ENCODE data around the gene IQCK.
"Not testable (repeated sequence)": the region's sequence is repeated elsewhere in the genome, so short reads cannot be mapped to it uniquely, and the experiment has no call there.

IQCK gene

DNA sequence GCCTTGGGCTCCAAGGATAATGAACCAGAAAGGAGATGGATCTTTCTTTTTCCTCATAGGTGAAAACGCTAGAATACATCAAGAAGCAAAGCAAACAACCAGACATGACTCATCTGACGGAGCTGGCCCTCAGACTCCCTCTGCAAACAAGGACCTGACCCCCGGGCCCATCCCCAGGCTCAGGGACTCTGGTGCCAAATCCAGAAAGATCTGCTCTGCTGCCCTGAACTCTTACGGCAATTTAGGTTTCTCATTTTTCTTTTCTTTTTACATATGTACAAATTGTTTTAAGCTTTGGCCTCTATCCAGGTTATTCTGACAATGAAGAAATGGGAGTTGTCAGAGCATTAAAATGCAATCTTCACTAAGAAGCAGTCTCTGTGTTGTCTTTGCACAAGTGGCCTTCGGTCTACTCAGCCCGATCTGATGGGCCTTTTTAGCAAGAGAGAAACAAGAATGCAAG, 17.7 kb upstream of the IQCK start:
- no peak for DNase-seq

DNA sequence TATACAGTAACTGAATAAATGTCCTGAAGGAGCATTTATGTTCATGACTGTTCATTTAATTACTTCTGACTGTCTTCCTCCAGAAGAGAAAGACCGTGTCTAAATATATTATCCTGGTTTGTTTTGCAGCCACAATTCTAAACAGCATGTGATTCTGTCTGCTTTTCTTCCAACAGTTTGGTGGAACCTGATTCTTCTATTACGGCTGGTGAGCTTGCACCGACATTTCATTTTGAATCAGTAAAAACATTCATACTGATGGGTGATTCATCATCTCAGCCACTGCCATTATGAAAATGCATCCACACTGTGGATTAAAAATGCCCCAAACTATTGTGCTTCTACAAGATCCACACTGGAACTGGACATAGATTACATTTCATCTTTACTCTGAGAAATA, 17.0 kb upstream of the IQCK start:
- no peak for DNase-seq

GRCh38 chr16:19703172-19703889, 14.7 kb upstream of the IQCK start:
- DNase-seq: no peak

DNA sequence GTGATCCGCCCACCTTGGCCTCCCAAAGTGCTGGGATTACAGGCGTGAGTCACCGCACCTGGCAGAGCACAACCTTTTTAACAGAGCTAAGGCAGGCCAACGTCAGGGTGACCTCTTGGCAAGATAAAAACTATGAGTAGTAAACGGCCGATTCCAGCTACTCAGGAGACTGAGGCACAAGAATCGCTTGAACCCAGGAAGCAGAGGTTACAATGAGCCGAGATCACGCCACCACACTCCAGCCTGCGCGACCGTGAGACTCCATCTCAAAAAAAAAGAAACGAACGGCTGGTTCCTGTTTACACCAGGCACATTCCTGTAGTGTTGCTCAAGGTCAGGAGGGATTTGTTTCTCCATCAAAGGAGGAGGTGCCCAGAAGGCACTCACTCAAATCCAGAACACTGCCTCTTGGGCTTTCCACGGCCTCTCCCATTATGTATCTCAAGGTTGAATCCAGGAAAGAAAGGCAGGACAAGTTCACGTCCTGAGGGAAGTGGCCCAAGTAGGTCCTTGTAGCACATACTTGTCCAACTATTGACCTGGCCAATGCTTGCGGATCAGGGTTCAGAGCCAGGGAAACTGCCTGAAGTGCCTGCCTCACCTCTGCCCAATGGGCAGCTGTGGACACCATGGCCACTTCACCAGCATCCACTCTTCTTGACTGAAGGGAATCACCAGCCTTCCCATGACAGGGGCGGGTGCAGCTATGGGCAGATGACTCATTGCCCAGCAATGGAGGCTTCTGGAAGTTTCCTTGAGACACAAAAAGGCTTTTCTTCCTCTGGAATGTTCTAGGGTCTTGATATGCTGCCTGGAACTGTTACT, 13.5 kb upstream of the IQCK start:
- DNase-seq: no peak

DNA sequence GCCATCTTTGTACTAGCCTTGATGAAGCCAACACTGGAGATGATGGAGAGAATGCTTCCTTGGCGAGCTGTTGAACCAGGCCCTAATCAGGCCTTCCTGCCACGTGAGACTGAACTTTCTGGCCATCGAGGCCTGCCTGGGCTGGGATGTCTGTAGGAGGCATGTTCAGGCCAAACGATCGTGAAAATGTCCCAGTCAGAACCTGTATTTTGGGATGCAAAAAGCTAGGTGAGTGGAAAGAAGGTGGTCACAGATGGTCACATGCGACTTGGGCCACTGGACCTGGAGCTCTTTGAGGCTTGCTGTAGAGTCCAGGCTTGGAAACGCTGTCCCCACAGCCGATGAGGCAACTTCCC, 12.9 kb upstream of the IQCK start:
- no peak for DNase-seq

GRCh38 chr16:19705843-19706242, 12.2 kb upstream of the IQCK start:
- no peak for DNase-seq

GRCh38 chr16:19706846-19707245, 11.2 kb upstream of the IQCK start:
- no peak for DNase-seq

- DNase-seq: no peak
Observed at GRCh38 chr16:19707569-19708295, 10.3 kb upstream of the IQCK start.

- no peak for DNase-seq
Observed at GRCh38 chr16:19708296-19709205, 9.5 kb upstream of the IQCK start.

DNA sequence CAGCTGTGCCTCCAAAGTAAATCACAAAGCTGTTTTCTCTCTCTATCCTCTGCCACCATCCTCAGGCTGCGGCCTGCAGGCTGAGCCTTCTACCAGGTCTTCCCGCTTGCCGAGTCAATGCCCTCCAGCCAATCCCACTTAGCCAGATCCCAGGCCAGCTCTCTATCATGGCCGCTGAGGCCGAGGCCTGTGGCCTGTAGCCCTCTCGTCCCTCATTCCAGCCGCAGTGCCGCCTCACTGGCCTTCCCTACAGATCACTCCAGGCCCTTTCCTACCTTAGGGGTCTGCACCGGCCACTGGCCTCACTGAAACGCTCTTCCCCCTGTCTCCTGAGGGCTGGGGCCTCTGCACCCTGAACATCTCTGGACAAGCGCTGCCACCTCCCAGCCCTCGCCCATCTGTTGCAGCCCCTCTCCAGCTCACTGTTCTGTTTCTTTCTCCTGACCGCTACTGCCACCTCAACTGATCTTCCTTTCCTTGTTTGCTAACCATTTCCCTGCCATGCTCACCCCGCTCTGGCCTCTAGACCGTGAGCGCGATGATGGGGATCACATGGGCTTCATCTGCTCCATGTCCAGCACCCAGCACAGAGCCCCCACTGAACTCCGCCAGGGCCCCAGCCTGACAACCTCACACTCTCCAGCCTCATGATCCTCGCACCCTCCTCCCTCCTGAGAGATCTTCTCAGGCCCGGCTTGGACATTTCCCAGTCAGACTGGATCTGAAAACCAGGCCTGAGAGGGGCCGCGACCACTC, 8.5 kb upstream of the IQCK start:
- no peak for DNase-seq

DNA sequence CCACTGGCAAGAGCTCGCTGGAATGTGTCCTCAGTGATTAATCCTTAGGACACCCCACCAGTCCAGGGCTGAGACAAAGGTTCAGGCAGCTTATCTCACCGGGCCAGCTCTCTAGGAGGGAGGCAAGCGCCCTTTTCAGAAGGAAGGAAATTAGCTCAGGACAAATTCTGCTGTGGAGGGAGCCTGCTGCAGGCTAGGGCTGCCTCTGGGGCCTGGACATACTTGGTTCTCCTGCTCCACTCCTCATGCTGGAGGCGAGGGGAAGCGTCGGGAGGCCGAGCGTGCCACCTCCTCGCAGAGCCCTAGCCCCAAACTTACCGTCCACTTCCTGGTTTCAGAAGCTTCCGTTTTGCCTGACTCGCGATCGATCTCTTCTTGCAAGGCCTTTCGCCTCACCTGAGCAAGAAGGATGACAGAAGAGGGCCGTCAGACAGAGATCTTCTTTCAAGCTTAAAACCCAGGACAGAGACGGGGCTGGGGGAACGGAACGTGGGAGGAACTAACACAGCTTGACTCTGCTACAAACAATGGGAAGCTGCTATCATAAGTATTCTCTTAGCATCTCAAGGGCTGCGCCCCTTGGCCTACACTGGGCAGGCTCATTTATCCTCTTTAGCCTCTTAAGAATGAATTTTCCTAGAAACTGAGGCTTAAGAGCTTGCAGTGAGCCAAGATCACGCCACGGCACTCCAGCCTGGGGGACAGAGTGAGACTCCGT, 7.7 kb upstream of the IQCK start:
- DNase-seq: no peak

- no peak for DNase-seq
Observed at GRCh38 chr16:19710991-19711545, 7.0 kb upstream of the IQCK start.

GRCh38 chr16:19711643-19712042, 6.4 kb upstream of the IQCK start:
- DNase-seq: no peak

- DNase-seq: no peak
Observed at GRCh38 chr16:19712418-19713058, 5.5 kb upstream of the IQCK start.

DNA sequence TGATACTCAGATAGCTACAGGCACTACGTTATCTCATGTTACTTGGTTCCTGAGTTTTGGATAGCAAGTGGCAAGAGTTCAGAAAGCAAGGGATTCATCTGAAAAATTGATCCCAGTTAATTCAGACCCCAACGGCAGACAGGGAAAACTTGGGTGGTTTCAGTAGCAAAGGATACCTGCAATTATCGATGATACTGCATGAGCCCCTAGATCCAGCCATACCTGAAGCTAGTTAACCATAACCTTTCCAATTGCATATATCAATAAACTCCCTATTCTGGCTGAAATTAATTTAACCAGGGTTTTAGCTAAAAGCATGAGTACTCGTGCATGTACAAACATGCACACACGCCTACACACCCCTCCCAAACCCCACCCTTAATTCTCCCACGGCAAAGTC, 4.4 kb upstream of the IQCK start:
- no peak for DNase-seq

DNA sequence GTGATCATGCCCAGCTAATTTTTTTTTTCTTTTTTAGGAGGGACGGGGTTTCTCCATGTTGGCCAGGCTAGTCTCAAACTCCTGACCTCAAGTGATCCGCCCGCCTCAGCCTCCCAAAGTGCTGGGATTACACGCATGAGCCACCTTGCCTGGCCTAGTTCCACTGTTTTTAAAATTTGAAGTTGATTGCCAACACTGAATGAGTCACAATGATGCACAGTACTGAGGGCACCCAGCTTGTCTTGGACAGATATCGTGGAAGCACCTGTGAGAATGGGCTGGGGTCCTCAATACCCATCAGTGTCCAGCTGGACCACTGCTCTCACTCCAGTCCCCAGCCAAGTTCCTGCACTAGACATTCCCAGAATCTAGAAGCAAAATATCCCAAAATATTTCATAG, 2.5 kb upstream of the IQCK start:
- no peak for DNase-seq

GRCh38 chr16:19716183-19716582, 1.9 kb upstream of the IQCK start:
- DNase-seq: no peak

GRCh38 chr16:19716728-19717127, 1.3 kb upstream of the IQCK start:
- not testable (repeated sequence) for DNase-seq

GRCh38 chr16:19717314-19717713, 757 bp upstream of the IQCK start:
- DNase-seq: no peak

- DNase-seq: no peak
Observed at GRCh38 chr16:19718624-19718965, 524 bp downstream of the IQCK start.

All from NCI-H1694 treated with DMSO at 0.1 percent for 48 hours (cell line).